Hematopoietic multipotent progenitor cell (in vitro differentiated cells): ENCODE data around the gene ZBTB8A. TPM values are rescaled to one million over a fixed set of nuclear protein-coding genes. Genes with fewer than 3 reads are reported as not detected.

Source experiments
- DNase-seq, 3 donors: peaks; one replicate each; pipeline ENCODE4 v3.0.0-alpha.2; 2011 to 2015; ENCODE audit warnings: low read depth in 2 of 3, low spot score in 2 of 3
- small RNA-seq: library from RNA; depleted of rRNA; stranded (forward); fragments of <200 nt; gene quantifications from one replicate; pipeline ENCODE3, GENCODE V24; 2012
- total RNA-seq: library from RNA; depleted of rRNA; stranded (reverse); fragments of >200 nt; gene quantifications from one replicate; pipeline ENCODE4 v1.2.3, GENCODE V29; 2012

The ZBTB8A gene
- total RNA-seq, 1 donor, result 8.1 TPM

- DNase-seq, result no peak
These were observed 112.3 kb downstream of the ZBTB8A start for GRCh38 chr1:32651461-32652073.

GRCh38 chr1:32652244-32652962 is 113.2 kb downstream of the ZBTB8A start:
- no peak for DNase-seq

Small RNA genes lying within 50 kb of the gene (small RNA-seq; reads per million reads assigned to genes)
- gene RF00019, result not detected

Other genes starting within 250 kb of the ZBTB8A start
- 65.7 TPM for gene HDAC1, start 247.3 kb upstream of the ZBTB8A start, total RNA-seq
- 34.5 TPM for gene MARCKSL1, start 203.2 kb upstream of the ZBTB8A start, total RNA-seq
- gene FAM229A, start 176.9 kb upstream of the ZBTB8A start, total RNA-seq, result 7.8 TPM
- 0.27 TPM for gene TSSK3, start 176.9 kb upstream of the ZBTB8A start, total RNA-seq
- gene BSDC1, start 145.0 kb upstream of the ZBTB8A start, total RNA-seq, result 73.8 TPM
- under 0.01 TPM for gene ZBTB8B, start 74.4 kb upstream of the ZBTB8A start, total RNA-seq
- gene ZBTB8OS, start 111.1 kb downstream of the ZBTB8A start, total RNA-seq, result 6.2 TPM
- gene RBBP4, start 111.8 kb downstream of the ZBTB8A start, total RNA-seq, result 164 TPM
- 0.27 TPM for gene SYNC, start 163.3 kb downstream of the ZBTB8A start, total RNA-seq